ENCODE measurements around the gene COX15.

The COX15 gene

GRCh38 chr10:99711129-99711719 is 20.7 kb downstream of the COX15 start:
- peak; percentile 66 for TF ChIP-seq CTCF (IDR thresholded peaks at IDR 0.05; ENCODE audit: low read depth, low read length)
- peak; percentile 45 for DNase-seq (ENCODE audit: extremely low read depth, low read depth)

GRCh38 chr10:99709480-99710229 is 22.3 kb downstream of the COX15 start:
- no peak; the same call in 1 of the 2 replicates for TF ChIP-seq CTCF (IDR thresholded peaks at IDR 0.05; ENCODE audit: low read depth, low read length)
- no peak for DNase-seq (ENCODE audit: extremely low read depth, low read depth)

- TF ChIP-seq CTCF (IDR thresholded peaks at IDR 0.05; ENCODE audit: low read depth, low read length), result no peak
- no peak for DNase-seq (ENCODE audit: extremely low read depth, low read depth)
These were observed 23.4 kb downstream of the COX15 start for GRCh38 chr10:99708428-99709012.

GRCh38 chr10:99700649-99701048 is 31.3 kb downstream of the COX15 start:
- no peak for TF ChIP-seq CTCF (IDR thresholded peaks at IDR 0.05; ENCODE audit: low read depth, low read length)
- DNase-seq (ENCODE audit: extremely low read depth, low read depth), result no peak

GRCh38 chr10:99698504-99699080 is 33.3 kb downstream of the COX15 start:
- no peak for DNase-seq (ENCODE audit: extremely low read depth, low read depth)
- no peak for TF ChIP-seq CTCF (IDR thresholded peaks at IDR 0.05; ENCODE audit: low read depth, low read length)

GRCh38 chr10:99695761-99696160 is 36.2 kb downstream of the COX15 start:
- no peak for DNase-seq (ENCODE audit: extremely low read depth, low read depth)

More at GRCh38 chr10:99695761-99696160, 36.2 kb downstream of the COX15 start:
- TF ChIP-seq CTCF (IDR thresholded peaks at IDR 0.05; ENCODE audit: low read depth, low read length), result no peak

Data from AG09319 (cell line).